GM12891 (cell line): ENCODE results near the gene FAM171A2.

Experiments
- PAX5 ChIP-seq: IDR thresholded peaks from 2 replicates; pipeline ENCODE4 v1.6.1; 2011; ENCODE audit warnings: low read length, moderate library complexity, mild to moderate bottlenecking; ENCODE audit not compliant: insufficient read depth, severe bottlenecking
- POLR2A ChIP-seq: IDR thresholded peaks from 2 replicates; pipeline ENCODE4 v1.6.1; 2011; ENCODE audit warnings: low read depth, low read length, control low read depth
- POLR2AphosphoS5 ChIP-seq: IDR thresholded peaks from 2 replicates; pipeline ENCODE4 v1.6.1; 2011; ENCODE audit warnings: low read depth, low read length, control low read depth
- TAF1 ChIP-seq: IDR thresholded peaks from 2 replicates; pipeline ENCODE4 v1.6.1; 2011; ENCODE audit warnings: low read depth, low read length, control low read depth

- TF ChIP-seq POLR2A (no peak), POLR2AphosphoS5 (no peak), TAF1 (no peak), PAX5 (no peak)
These were observed 46.1 kb downstream of the FAM171A2 start for GRCh38 chr17:44317545-44317944.
